PC-9 (cell line): ENCODE data around the gene CNTN4. TPM values are rescaled to one million over a fixed set of nuclear protein-coding genes. Genes with fewer than 3 reads are reported as not detected.

Source experiments
- BruUV-seq: library from RNA; stranded (reverse); fragments of 400-500 nt; replicated peaks from 2 replicates; lab custom pipeline; 2021; lab: Mats Ljungman, UMichigan
- CTCF ChIA-PET: fragments of 300-600 bp; sonication (Branson Sonifier 250); formaldehyde crosslinking; loops from one replicate; lab custom pipeline; 2022; ENCODE audit warnings: antibody characterized with exemption; lab: Charles Lee
- POLR2A ChIA-PET: fragments of 300-600 bp; sonication (Branson Sonifier 250); formaldehyde crosslinking; loops from one replicate; lab custom pipeline; 2022; ENCODE audit warnings: antibody characterized with exemption; ENCODE audit not compliant: unreplicated experiment; lab: Charles Lee
- DNase-seq, 2 experiments: peaks; one replicate each; pipeline versions ENCODE4 v3.0.0 to v3.0.0-alpha.2; 2015 to 2022; ENCODE audit warnings: mixed read lengths in 1 of 2
- H2AFZ ChIP-seq: fragments of 200-600 bp; sonication (generic); 2 replicates; pipeline ENCODE4 v1.8.1; 2017; ENCODE audit warnings: antibody characterized with exemption
- H3F3A ChIP-seq: fragments of 200-600 bp; sonication (generic); 2 replicates; pipeline ENCODE4 v1.8.1; 2017; ENCODE audit warnings: antibody characterized with exemption, mild to moderate bottlenecking, low read depth; ENCODE audit not compliant: insufficient read depth
- H3K27ac ChIP-seq: fragments of 200-600 bp; sonication (generic); 2 replicates; pipeline ENCODE4 v1.6.1; 2016; ENCODE audit warnings: mixed run types
- H3K27me3 ChIP-seq: fragments of 200-600 bp; sonication (generic); 2 replicates; pipeline ENCODE4 v1.6.1; 2016; ENCODE audit warnings: low read depth, mixed run types; ENCODE audit not compliant: insufficient read depth
- H3K36me3 ChIP-seq: fragments of 200-600 bp; sonication (generic); 2 replicates; pipeline ENCODE4 v1.6.1; 2016; ENCODE audit warnings: low read depth, mixed run types
- H3K4me1 ChIP-seq: fragments of 200-600 bp; sonication (generic); replicated peaks from 2 replicates; pipeline ENCODE4 v1.6.1; 2016; ENCODE audit warnings: mixed run types; ENCODE audit not compliant: insufficient read depth
- H3K4me2 ChIP-seq: fragments of 200-600 bp; sonication (generic); 2 replicates; pipeline ENCODE4 v1.6.1; 2017; ENCODE audit warnings: mixed run types
- H3K4me3 ChIP-seq: fragments of 200-600 bp; sonication (generic); 2 replicates; pipeline ENCODE4 v1.6.1; 2016; ENCODE audit warnings: mixed run types
- H3K79me2 ChIP-seq: fragments of 200-600 bp; sonication (generic); 2 replicates; pipeline ENCODE4 v1.6.1; 2017; ENCODE audit warnings: low read depth, mixed run types
- H3K9me2 ChIP-seq: fragments of 200-600 bp; sonication (generic); 2 replicates; pipeline ENCODE4 v1.8.1; 2017; ENCODE audit warnings: mild to moderate bottlenecking; ENCODE audit not compliant: insufficient read depth
- H3K9me3 ChIP-seq: fragments of 200-600 bp; sonication (generic); 2 replicates; pipeline ENCODE4 v1.8.1; 2016; ENCODE audit warnings: low read depth; ENCODE audit not compliant: insufficient read depth
- H4K20me1 ChIP-seq: fragments of 200-600 bp; sonication (generic); 2 replicates; pipeline ENCODE4 v1.8.1; 2017; ENCODE audit not compliant: insufficient read depth
- CTCF ChIP-seq: fragments of 200-600 bp; sonication (generic); conservative IDR thresholded peaks from 2 replicates; pipeline ENCODE4 v1.6.1; 2017; ENCODE audit warnings: mixed run types, antibody characterized with exemption, mild to moderate bottlenecking, moderate library complexity
- EZH2 ChIP-seq: fragments of 200-600 bp; sonication (generic); IDR thresholded peaks from 2 replicates; pipeline ENCODE4 v1.8.0; 2017; ENCODE audit warnings: antibody characterized with exemption, low read depth
- intact Hi-C: fragments of 100-400 bp; cut with micrococcal nuclease; formaldehyde crosslinking; loops from one replicate; pipeline ENCODE4 v1.10.0; 2022; ENCODE audit not compliant: unreplicated experiment
- total RNA-seq: library from RNA; stranded (reverse); gene quantifications from 2 replicates; pipeline ENCODE4 v1.2.3, GENCODE V29; 2021

CNTN4 gene
- total RNA-seq, 1 experiment from 2014 or later: not detected

GRCh38 chr3:2929574-2929973 lies 830.9 kb downstream of the CNTN4 start:
- BruUV-seq: no TSS peak
- Histone ChIP-seq H3K79me2 (no peaks in the 10 kb centered on the region), H3K27me3 (no peaks in the 10 kb centered on the region), H3K4me1 (no peaks in the 10 kb centered on the region), H3F3A (no peaks in the 10 kb centered on the region), H3K27ac (no peak overlapping the region), H3K9me2 (no peaks in the 10 kb centered on the region), H3K4me3 (no peak overlapping the region), H3K9me3 (no peaks in the 10 kb centered on the region), H4K20me1 (no peaks in the 10 kb centered on the region), H2AFZ (no peak overlapping the region), H3K4me2 (no peak overlapping the region), H3K36me3 (no peaks in the 10 kb centered on the region)
- no peak for DNase-seq
- intact Hi-C loops: no loop called here
- CTCF ChIA-PET: interaction anchor here (0.6 kb wide), 1 partner anchor 82 kb away, joined by 5 read pairs; no protein-coding TSS in a partner anchor
- POLR2A ChIA-PET: no interaction called here
- TF ChIP-seq EZH2 (no peak), CTCF (no peak)

GRCh38 chr3:2931265-2931664 lies 832.6 kb downstream of the CNTN4 start:
- Histone ChIP-seq H3F3A (no peaks in the 10 kb centered on the region), H2AFZ (no peak overlapping the region), H3K79me2 (no peaks in the 10 kb centered on the region), H3K36me3 (no peaks in the 10 kb centered on the region), H3K4me3 (no peak overlapping the region), H4K20me1 (no peaks in the 10 kb centered on the region), H3K4me1 (no peaks in the 10 kb centered on the region), H3K27me3 (no peaks in the 10 kb centered on the region), H3K9me2 (no peaks in the 10 kb centered on the region), H3K4me2 (no peak overlapping the region), H3K27ac (no peak overlapping the region), H3K9me3 (no peaks in the 10 kb centered on the region)
- no TSS peak for BruUV-seq
- CTCF ChIA-PET: no interaction called here
- no peak for DNase-seq
- POLR2A ChIA-PET: no interaction called here
- intact Hi-C loops: no loop called here
- no peak for TF ChIP-seq CTCF
- TF ChIP-seq EZH2: no peak

GRCh38 chr3:2934541-2934940 lies 835.9 kb downstream of the CNTN4 start:
- Histone ChIP-seq H2AFZ (no peak overlapping the region), H3K9me3 (no peaks in the 10 kb centered on the region), H3K27me3 (no peaks in the 10 kb centered on the region), H3K9me2 (no peaks in the 10 kb centered on the region), H3K4me3 (no peak overlapping the region), H3K79me2 (no peaks in the 10 kb centered on the region), H3K36me3 (no peaks in the 10 kb centered on the region), H3K27ac (no peak overlapping the region), H3F3A (no peaks in the 10 kb centered on the region), H4K20me1 (no peaks in the 10 kb centered on the region), H3K4me2 (no peak overlapping the region), H3K4me1 (no peaks in the 10 kb centered on the region)
- ChIA-PET CTCF (no interaction called here), POLR2A (no interaction called here)
- BruUV-seq: no TSS peak
- intact Hi-C loops: no loop called here
- TF ChIP-seq EZH2 (no peak), CTCF (no peak)
- no peak for DNase-seq
